ENCODE results near the gene CSNK2A1.

DNA sequence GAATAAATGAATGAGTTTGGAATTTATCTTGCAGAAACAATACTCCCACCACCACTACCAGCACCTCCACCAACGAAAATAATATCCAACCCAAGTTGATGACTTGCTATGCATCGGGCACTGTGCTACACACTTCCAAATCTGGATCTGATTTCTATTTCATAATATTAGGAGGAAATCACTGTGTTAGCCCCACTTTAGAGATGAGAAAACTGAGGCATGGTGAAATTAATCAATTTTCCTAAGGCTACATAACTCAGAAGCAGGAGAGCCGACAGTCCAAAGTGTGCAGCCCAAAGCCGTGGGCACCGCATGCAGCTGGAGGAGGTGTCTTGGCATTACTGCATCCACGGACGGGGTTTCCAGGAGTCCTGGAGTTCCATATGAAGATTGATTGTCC, 48.9 kb upstream of the CSNK2A1 start:
- TF ChIP-seq, protein P1, sequence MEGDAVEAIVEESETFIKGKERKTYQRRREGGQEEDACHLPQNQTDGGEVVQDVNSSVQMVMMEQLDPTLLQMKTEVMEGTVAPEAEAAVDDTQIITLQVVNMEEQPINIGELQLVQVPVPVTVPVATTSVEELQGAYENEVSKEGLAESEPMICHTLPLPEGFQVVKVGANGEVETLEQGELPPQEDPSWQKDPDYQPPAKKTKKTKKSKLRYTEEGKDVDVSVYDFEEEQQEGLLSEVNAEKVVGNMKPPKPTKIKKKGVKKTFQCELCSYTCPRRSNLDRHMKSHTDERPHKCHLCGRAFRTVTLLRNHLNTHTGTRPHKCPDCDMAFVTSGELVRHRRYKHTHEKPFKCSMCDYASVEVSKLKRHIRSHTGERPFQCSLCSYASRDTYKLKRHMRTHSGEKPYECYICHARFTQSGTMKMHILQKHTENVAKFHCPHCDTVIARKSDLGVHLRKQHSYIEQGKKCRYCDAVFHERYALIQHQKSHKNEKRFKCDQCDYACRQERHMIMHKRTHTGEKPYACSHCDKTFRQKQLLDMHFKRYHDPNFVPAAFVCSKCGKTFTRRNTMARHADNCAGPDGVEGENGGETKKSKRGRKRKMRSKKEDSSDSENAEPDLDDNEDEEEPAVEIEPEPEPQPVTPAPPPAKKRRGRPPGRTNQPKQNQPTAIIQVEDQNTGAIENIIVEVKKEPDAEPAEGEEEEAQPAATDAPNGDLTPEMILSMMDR (IDR thresholded peaks at IDR 0.05): no peak
- no peak for TF ChIP-seq POLR2A (IDR thresholded peaks at IDR 0.05)
